RWPE1 (cell line): ENCODE results near the gene ERGIC1.

ENCODE experiments used
- CTCF ChIA-PET: fragments of 350-600 bp; sonication (Branson Sonifier 250); formaldehyde crosslinking; extraction: SDS; loops from one replicate; lab custom pipeline; 2021; lab: Yijun Ruan, JAX
- POLR2A ChIA-PET: fragments of 400-600 bp; formaldehyde crosslinking; extraction: SDS; loops from one replicate; lab custom pipeline; 2020; ENCODE audit warnings: antibody characterized with exemption; ENCODE audit not compliant: low non-redundant PET; lab: Yijun Ruan, JAX
- DNase-seq: peaks from one replicate; pipeline ENCODE4 v3.0.0; 2012; ENCODE audit warnings: low spot score
- H3K27ac ChIP-seq: fragments of 450-650 bp; 2 replicates; pipeline ENCODE4 v1.5.1; 2017
- CTCF ChIP-seq: fragments of 450-650 bp; conservative IDR thresholded peaks from 2 replicates; pipeline ENCODE4 v1.5.1; 2017; ENCODE audit warnings: low read depth, mild to moderate bottlenecking

ERGIC1 gene

GRCh38 chr5:172864747-172865146 is 30.7 kb downstream of the ERGIC1 start:
- no peak for DNase-seq
- H3K27ac ChIP-seq, result peak overlapping the region; percentile 18
- ChIA-PET POLR2A (no interaction called here), CTCF (no interaction called here)
- no peak for TF ChIP-seq CTCF

- CTCF ChIA-PET, result no interaction called here
- TF ChIP-seq CTCF, result no peak
- H3K27ac ChIP-seq, result peak overlapping the region; percentile 98
- POLR2A ChIA-PET, result no interaction called here
- DNase-seq, result no peak
Observed at GRCh38 chr5:172866378-172866777, 32.3 kb downstream of the ERGIC1 start.

GRCh38 chr5:172866802-172867748 is 33.0 kb downstream of the ERGIC1 start:
- DNase-seq, result no peak
- TF ChIP-seq CTCF, result no peak
- ChIA-PET POLR2A (no interaction called here), CTCF (no interaction called here)
- H3K27ac ChIP-seq, result peak overlapping the region; percentile 98

- H3K27ac ChIP-seq, result peak overlapping the region; percentile 98
- DNase-seq, result no peak
- CTCF ChIA-PET, result interaction anchor here (0.7 kb wide), 1 partner anchor 34 kb away, joined by 4 read pairs; no protein-coding TSS in a partner anchor
- POLR2A ChIA-PET, result no interaction called here
- no peak for TF ChIP-seq CTCF
Observed at GRCh38 chr5:172867761-172868435, 33.8 kb downstream of the ERGIC1 start.

GRCh38 chr5:172868436-172868923 is 34.4 kb downstream of the ERGIC1 start:
- DNase-seq, result peak; percentile 83
- H3K27ac ChIP-seq, result peak overlapping the region; percentile 98

More at GRCh38 chr5:172868436-172868923, 34.4 kb downstream of the ERGIC1 start:
- TF ChIP-seq CTCF, result no peak
- ChIA-PET CTCF (interaction anchor here (0.7 to 1.4 kb wide), 4 partner anchors 9 to 1856 kb away, joined by 4 to 5 read pairs (median 4); partner anchors contain the start of gene MSX2), POLR2A (no interaction called here)
